ENCODE data around the gene NMNAT3. TPM values are rescaled to one million over a fixed set of nuclear protein-coding genes. Genes with fewer than 3 reads are reported as not detected.

Gene NMNAT3
- total RNA-seq, 2 experiments from 2014 or later = 1.5 to 1.9 TPM

DNA sequence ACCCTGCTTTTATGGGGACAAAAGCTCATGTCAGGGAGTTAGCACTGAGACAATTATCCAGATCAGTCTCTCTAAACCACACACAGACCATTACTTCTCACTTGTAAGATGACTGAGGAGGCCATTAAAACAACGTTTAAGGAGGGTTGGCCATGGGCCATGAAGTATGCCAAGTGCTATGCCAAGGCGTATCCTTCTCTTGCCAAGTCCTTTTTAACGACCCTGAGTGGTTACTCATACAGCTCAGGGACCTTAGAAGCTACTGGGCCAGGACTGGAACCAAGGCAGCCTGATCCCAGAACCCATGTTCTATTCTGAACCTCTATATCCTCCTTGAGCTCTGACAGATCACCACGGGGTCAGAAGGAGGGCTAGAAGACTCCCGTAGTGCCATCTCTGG lies 50.0 kb downstream of the NMNAT3 start:
- ATAC-seq (ENCODE audit: poor library complexity) (no peak), DNase-seq (no peak)
- no peaks in the 10 kb centered on the region for H3K4me1 ChIP-seq (ENCODE audit: insufficient read depth, low read length)
- H3K27me3 Mint-ChIP-seq = no peaks in the 10 kb centered on the region
- no peaks in the 10 kb centered on the region for H3K9me3 Mint-ChIP-seq
- H3K27ac Mint-ChIP-seq = no peak overlapping the region
- no peaks in the 10 kb centered on the region for H3K36me3 ChIP-seq (ENCODE audit: insufficient read depth, low read length)
- H3K27me3 ChIP-seq (ENCODE audit: control insufficient read depth in 1 of 2, insufficient read depth in 2 of 2, low read length in 2 of 2) = no peaks in the 10 kb centered on the region
- peaks cover 4% of the 10 kb centered on the region for H3K36me3 Mint-ChIP-seq (ENCODE audit: low read depth)
- no peak overlapping the region for H3K4me3 Mint-ChIP-seq
- TF ChIP-seq, protein P1, sequence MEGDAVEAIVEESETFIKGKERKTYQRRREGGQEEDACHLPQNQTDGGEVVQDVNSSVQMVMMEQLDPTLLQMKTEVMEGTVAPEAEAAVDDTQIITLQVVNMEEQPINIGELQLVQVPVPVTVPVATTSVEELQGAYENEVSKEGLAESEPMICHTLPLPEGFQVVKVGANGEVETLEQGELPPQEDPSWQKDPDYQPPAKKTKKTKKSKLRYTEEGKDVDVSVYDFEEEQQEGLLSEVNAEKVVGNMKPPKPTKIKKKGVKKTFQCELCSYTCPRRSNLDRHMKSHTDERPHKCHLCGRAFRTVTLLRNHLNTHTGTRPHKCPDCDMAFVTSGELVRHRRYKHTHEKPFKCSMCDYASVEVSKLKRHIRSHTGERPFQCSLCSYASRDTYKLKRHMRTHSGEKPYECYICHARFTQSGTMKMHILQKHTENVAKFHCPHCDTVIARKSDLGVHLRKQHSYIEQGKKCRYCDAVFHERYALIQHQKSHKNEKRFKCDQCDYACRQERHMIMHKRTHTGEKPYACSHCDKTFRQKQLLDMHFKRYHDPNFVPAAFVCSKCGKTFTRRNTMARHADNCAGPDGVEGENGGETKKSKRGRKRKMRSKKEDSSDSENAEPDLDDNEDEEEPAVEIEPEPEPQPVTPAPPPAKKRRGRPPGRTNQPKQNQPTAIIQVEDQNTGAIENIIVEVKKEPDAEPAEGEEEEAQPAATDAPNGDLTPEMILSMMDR (IDR thresholded peaks at IDR 0.05) = no peak
- CTCF ChIA-PET = no interaction called here
- no peaks in the 10 kb centered on the region for H3K4me1 Mint-ChIP-seq (ENCODE audit: low read depth)
- H3K9me3 ChIP-seq (ENCODE audit: control insufficient read depth in 1 of 2, insufficient read depth in 1 of 2, low read length in 2 of 2) = no peaks in the 10 kb centered on the region
- POLR2A ChIA-PET = no interaction called here
- no peak overlapping the region for H3K27ac ChIP-seq (ENCODE audit: low read depth in 1 of 2, low read length in 2 of 2)
- intact Hi-C loops (cut with DNase I, micrococcal nuclease) = no loop called here
- no peak overlapping the region for H3K4me3 ChIP-seq (ENCODE audit: low read length)

DNA sequence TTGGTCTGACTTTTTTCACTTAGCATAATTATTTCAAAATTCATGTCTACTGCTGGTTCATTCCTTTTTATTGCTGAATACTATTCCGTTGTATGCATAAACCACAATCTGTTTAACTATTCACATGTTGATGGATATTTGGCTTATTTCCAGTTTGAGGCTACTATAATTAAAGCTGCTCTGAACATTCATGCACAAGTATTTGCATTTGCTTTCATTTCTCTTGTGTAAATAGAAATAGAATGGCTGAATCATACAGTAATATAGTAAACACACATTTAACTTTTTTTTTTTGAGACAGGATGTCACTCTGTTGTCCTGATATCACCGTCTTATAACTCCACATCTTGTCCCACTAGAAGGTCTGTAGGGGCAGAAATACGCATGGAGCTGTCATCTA lies 57.3 kb downstream of the NMNAT3 start:
- TF ChIP-seq, protein P1 (IDR thresholded peaks at IDR 0.05) = no peak

DNA sequence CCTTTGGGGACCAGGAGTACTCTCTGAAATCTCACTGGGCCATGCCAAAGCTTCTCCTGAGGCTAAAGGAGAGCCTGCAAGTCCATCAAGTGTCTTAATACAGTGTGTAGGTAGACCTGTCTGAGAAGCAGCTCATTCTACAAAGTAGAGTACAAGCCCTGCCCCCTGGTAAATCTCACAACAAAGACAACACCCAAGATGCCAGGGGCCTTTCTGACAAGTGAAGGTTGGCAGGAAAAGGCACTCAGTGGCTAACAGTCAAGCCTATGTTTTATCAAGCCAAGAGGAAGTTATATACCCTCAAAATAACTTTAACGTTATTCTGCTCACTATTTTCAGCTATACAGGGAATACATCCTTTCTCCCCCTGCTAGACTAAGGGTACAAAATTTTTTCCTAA lies 58.3 kb downstream of the NMNAT3 start:
- no peak for DNase-seq
- TF ChIP-seq, protein P1 (IDR thresholded peaks at IDR 0.05) = no peak
- Histone ChIP-seq H3K9me3 (ENCODE audit: control insufficient read depth in 1 of 2, insufficient read depth in 1 of 2, low read length in 2 of 2) (no peaks in the 10 kb centered on the region), H3K27ac (ENCODE audit: low read depth in 1 of 2, low read length in 2 of 2) (no peak overlapping the region), H3K36me3 (ENCODE audit: insufficient read depth, low read length) (no peaks in the 10 kb centered on the region), H3K4me3 (ENCODE audit: low read length) (no peak overlapping the region), H3K27me3 (ENCODE audit: control insufficient read depth in 1 of 2, insufficient read depth in 2 of 2, low read length in 2 of 2) (no peaks in the 10 kb centered on the region), H3K4me1 (ENCODE audit: insufficient read depth, low read length) (no peaks in the 10 kb centered on the region)
- ChIA-PET POLR2A (no interaction called here), CTCF (no interaction called here)
- H3K36me3 Mint-ChIP-seq (ENCODE audit: low read depth) = no peaks in the 10 kb centered on the region
- no peak for ATAC-seq (ENCODE audit: poor library complexity)
- H3K4me3 Mint-ChIP-seq = no peak overlapping the region
- H3K9me3 Mint-ChIP-seq = no peaks in the 10 kb centered on the region
- H3K27me3 Mint-ChIP-seq = no peaks in the 10 kb centered on the region
- no peak overlapping the region for H3K27ac Mint-ChIP-seq
- H3K4me1 Mint-ChIP-seq (ENCODE audit: low read depth) = no peaks in the 10 kb centered on the region
- intact Hi-C loops (cut with DNase I, micrococcal nuclease) = no loop called here

More for the DNA sequence above, 57.3 kb downstream of the NMNAT3 start:
- H3K4me3 Mint-ChIP-seq = no peak overlapping the region
- ChIA-PET POLR2A (no interaction called here), CTCF (no interaction called here)
- Histone ChIP-seq H3K9me3 (ENCODE audit: control insufficient read depth in 1 of 2, insufficient read depth in 1 of 2, low read length in 2 of 2) (no peaks in the 10 kb centered on the region), H3K27me3 (ENCODE audit: control insufficient read depth in 1 of 2, insufficient read depth in 2 of 2, low read length in 2 of 2) (no peaks in the 10 kb centered on the region), H3K4me3 (ENCODE audit: low read length) (no peak overlapping the region), H3K36me3 (ENCODE audit: insufficient read depth, low read length) (no peaks in the 10 kb centered on the region), H3K4me1 (ENCODE audit: insufficient read depth, low read length) (no peaks in the 10 kb centered on the region), H3K27ac (ENCODE audit: low read depth in 1 of 2, low read length in 2 of 2) (no peak overlapping the region)
- intact Hi-C loops (cut with DNase I, micrococcal nuclease) = no loop called here
- no peak for DNase-seq
- H3K9me3 Mint-ChIP-seq = no peaks in the 10 kb centered on the region
- ATAC-seq (ENCODE audit: poor library complexity) = no peak
- H3K27me3 Mint-ChIP-seq = no peaks in the 10 kb centered on the region
- H3K36me3 Mint-ChIP-seq (ENCODE audit: low read depth) = no peaks in the 10 kb centered on the region
- H3K4me1 Mint-ChIP-seq (ENCODE audit: low read depth) = no peaks in the 10 kb centered on the region
- H3K27ac Mint-ChIP-seq = no peak overlapping the region

Data from CD4-positive, alpha-beta T cell (primary cell).